Neuron (in vitro differentiated cells): ENCODE data around the gene SMARCA4.
"Not testable (repeated sequence)": the region's sequence is repeated elsewhere in the genome, so short reads cannot be mapped to it uniquely, and the experiment has no call there.

Experiments used
- H2AFZ ChIP-seq: one replicate; pipeline ENCODE4 v1.6.1; 2013; ENCODE audit warnings: low read depth, mild to moderate bottlenecking, inconsistent platforms, low read length, moderate library complexity
- H3K27me3 ChIP-seq: one replicate; pipeline ENCODE4 v1.6.1; 2013; ENCODE audit warnings: low read length; ENCODE audit not compliant: insufficient read depth
- H3K36me3 ChIP-seq: one replicate; pipeline ENCODE4 v1.6.1; 2013; ENCODE audit warnings: low read length; ENCODE audit not compliant: insufficient read depth
- H3K4me1 ChIP-seq: one replicate; pipeline ENCODE4 v1.6.1; 2013; ENCODE audit warnings: low read length; ENCODE audit not compliant: insufficient read depth
- H3K4me3 ChIP-seq: 2 replicates; pipeline ENCODE4 v1.5.1; 2013; ENCODE audit warnings: mild to moderate bottlenecking, low read length, moderate library complexity
- H3K9me3 ChIP-seq: one replicate; pipeline ENCODE4 v1.6.1; 2013; ENCODE audit warnings: low read length

SMARCA4 gene

DNA sequence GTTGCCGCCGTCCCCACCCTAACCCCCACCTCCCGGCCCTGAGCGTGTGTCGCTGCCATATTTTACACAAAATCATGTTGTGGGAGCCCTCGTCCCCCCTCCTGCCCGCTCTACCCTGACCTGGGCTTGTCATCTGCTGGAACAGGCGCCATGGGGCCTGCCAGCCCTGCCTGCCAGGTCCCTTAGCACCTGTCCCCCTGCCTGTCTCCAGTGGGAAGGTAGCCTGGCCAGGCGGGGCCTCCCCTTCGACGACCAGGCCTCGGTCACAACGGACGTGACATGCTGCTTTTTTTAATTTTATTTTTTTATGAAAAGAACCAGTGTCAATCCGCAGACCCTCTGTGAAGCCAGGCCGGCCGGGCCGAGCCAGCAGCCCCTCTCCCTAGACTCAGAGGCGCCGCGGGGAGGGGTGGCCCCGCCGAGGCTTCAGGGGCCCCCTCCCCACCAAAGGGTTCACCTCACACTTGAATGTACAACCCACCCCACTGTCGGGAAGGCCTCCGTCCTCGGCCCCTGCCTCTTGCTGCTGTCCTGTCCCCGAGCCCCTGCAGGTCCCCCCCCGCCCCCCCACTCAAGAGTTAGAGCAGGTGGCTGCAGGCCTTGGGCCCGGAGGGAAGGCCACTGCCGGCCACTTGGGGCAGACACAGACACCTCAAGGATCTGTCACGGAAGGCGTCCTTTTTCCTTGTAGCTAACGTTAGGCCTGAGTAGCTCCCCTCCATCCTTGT lies 38.8 kb upstream of the SMARCA4 start:
- H3K4me3 ChIP-seq: no peak overlapping the region
- H3K9me3 ChIP-seq: no peaks in the 10 kb centered on the region
- no peaks in the 10 kb centered on the region for H3K27me3 ChIP-seq
- H3K4me1 ChIP-seq: no peaks in the 10 kb centered on the region
- H2AFZ ChIP-seq: no peak overlapping the region
- H3K36me3 ChIP-seq: peaks cover 40% of the 10 kb centered on the region

DNA sequence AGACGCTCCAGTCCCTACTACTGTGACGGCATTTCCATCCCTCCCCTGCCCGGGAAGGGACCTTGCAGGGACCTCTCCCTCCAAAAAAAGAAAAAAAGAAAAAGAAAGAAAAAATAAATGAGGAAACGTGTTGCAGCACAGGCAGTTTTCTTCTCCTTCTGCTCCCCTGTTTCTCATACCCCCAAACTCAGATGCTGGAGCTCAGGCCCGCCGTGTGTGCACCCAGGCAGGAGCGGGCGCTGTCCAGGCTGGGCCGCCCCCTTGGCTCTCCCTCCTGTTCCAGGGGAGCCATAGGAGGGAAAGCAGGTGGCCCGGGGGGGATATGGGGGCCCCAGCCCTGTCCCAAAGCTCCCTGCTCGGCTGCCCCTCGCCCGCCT lies 38.2 kb upstream of the SMARCA4 start:
- no peak overlapping the region for H2AFZ ChIP-seq
- no peaks in the 10 kb centered on the region for H3K9me3 ChIP-seq
- peaks cover 3% of the 10 kb centered on the region for H3K4me1 ChIP-seq
- H3K36me3 ChIP-seq: peaks cover 43% of the 10 kb centered on the region
- no peak overlapping the region for H3K4me3 ChIP-seq
- H3K27me3 ChIP-seq: no peaks in the 10 kb centered on the region

DNA sequence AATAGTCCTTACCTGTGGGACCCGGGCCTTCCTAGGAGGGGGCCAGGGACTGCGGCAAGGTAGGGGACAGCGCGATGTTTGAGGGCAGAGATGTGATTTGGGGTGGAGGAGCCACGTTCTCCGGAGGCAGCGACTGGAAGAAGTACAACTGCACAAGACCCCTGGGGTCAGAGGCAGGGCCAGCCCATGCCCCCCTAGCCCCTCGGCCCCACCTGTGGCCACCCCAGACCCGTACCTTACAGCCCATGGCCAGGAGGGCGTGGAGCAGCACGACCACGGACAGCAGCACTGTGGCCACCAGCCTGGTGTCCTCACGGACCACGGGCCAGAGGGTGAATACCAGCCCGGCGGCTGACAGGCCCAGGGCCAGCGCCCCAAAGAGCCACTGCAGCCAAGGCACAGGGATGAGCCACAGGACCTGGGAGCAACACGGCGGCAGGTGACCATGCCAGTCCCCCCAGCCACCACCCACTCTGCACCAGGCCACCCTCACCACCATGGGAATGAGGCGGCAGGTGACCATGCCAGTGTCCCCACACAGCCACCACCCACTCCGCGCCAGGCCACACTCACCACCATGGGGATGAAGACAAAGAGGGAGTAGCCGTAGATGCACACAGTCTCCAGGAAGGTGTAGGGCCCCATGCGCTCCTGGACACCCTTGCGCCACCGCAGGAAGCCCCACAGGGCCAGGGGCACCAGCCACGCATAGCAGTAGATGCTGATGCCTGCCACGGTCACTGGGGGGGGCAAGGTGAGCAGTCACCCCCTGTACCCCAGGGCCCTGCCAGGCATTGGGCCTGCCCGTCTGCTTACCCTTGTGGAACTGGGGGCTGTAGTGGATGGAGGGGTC lies 37.3 kb upstream of the SMARCA4 start:
- H3K36me3 ChIP-seq: peaks cover 43% of the 10 kb centered on the region
- H3K9me3 ChIP-seq: no peaks in the 10 kb centered on the region
- H2AFZ ChIP-seq: no peak overlapping the region
- peaks cover 7% of the 10 kb centered on the region for H3K4me1 ChIP-seq
- H3K27me3 ChIP-seq: no peaks in the 10 kb centered on the region
- H3K4me3 ChIP-seq: no peak overlapping the region

DNA sequence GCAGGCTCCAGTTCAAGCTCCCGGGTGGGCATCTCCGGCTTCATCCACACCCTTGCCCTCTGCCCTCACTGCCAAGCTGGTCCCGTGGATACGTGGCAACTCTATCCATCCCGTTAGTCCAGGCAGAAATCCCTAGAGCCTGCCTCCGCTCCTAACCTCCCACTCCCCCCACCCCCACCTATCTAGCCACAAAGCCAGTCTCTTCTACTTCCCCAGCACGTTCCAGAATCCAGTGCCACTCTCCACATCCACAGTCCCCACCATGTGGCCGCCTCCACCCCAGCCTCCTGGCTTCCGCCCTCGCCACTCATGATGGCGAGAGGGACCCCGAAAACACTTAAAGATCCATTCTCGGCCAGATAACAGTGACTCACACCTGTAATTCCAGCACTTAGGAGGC lies 36.2 kb upstream of the SMARCA4 start:
- Histone ChIP-seq H3K4me1 (peaks cover 11% of the 10 kb centered on the region), H3K36me3 (peaks cover 37% of the 10 kb centered on the region), H3K27me3 (no peaks in the 10 kb centered on the region), H3K9me3 (no peaks in the 10 kb centered on the region), H2AFZ (no peak overlapping the region), H3K4me3 (no peak overlapping the region)

DNA sequence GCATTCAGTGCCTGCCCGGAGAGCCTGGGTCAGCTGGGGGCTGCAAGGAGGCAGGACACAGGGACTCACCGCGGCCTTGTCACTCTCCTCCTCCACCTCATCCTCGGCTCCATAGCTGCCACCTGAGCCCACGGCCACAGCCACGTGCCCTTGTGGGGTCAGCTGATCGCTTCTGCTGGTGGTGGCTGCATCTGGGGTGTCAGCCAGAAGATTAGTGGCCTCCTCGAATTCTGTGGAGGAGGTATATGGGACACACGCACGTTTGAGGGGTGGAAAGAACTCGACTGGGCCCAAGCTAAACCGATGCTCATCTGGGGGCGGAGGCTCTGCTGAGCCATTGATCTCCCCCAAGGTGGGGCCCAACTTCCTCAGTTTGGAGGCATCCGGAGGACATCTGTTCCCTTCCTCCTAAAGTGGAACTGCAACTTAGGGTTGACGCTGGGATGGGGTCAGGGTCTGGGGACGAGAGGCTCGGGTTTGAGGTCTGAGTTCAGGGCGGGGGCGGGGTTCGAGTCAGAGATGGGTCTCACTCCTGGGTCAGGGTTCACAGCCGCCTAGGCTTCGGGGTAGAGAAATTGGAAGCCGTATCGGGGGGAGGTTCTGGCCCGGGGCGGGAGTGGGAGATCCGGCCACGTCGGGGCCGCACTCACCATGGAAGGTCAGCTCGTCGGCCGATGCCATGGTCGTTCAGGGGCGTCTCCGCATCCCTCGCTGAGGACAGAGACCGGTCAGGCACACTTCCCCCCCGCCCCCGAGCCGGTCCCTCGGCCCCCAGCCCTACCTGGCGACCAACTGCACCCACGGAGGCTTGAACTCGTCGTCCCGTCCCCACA lies 32.9 kb upstream of the SMARCA4 start:
- Histone ChIP-seq H3K9me3 (no peaks in the 10 kb centered on the region), H3K4me3 (peak overlapping the region; percentile 68), H3K27me3 (no peaks in the 10 kb centered on the region), H2AFZ (peak overlapping the region; percentile 60), H3K36me3 (peaks cover 25% of the 10 kb centered on the region), H3K4me1 (peaks cover 17% of the 10 kb centered on the region)

DNA sequence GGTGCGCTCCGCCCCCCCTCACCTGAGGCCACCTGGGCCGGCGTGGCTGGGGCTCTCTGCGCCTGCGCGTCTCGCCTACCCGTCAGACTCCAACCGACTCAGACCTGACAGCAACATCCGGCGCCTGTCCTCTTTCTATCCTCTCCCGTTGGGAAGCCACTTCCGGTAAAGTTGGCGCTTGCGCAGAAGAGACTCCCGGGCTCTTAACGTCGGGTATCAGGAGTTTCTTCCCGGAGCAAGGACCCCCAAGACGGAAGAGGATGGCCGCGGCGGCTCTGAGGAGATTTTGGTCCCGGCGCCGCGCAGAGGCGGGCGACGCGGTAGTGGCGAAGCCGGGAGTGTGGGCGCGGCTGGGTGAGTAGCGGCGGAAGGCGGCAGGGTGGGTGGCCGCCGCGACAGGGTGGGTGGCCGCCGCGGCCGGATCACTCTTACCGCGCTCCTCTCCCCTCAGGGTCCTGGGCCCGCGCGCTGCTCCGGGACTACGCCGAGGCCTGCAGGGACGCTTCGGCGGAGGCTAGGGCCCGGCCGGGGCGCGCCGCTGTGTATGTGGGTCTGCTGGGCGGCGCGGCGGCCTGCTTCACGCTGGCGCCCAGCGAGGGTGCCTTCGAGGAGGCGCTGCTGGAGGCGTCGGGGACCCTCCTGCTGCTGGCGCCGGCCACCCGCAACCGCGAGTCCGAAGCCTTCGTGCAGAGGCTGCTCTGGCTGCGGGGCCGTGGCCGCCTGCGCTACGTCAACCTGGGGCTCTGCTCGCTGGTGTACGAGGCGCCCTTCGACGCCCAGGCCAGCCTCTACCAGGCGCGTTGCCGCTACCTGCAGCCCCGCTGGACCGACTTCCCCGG lies 32.0 kb upstream of the SMARCA4 start, which contains the start of the genes TIMM29 and YIPF2:
Gene TIMM29 (plus strand): TSS at position 249 of the 839 bp plus-strand sequence. CDS start 12 bp downstream, at position 261.
Gene YIPF2 (minus strand): TSS at position 77 of the 839 bp plus-strand sequence. CDS start 229 bp downstream, outside the sequence.
- Histone ChIP-seq H3K36me3 (peaks cover 23% of the 10 kb centered on the region), H3K4me1 (peaks cover 17% of the 10 kb centered on the region), H3K27me3 (no peaks in the 10 kb centered on the region), H3K9me3 (no peaks in the 10 kb centered on the region), H2AFZ (peak within 1 kb of the TSS; percentile 60), H3K4me3 (peak within 1 kb of the TSS; percentile 68)

DNA sequence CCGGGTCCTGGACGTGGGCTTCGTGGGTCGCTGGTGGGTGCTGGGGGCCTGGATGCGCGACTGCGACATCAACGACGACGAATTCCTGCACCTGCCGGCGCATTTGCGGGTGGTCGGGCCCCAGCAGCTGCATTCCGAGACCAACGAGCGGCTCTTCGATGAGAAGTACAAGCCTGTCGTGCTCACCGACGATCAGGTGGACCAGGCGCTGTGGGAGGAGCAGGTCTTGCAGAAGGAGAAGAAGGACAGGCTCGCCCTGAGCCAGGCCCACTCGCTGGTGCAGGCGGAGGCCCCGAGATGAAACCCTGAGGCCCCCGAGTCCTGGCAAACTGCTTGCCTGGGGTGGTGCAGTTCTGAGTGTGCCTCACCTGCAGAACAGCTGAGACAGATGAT lies 31.4 kb upstream of the SMARCA4 start:
- Histone ChIP-seq H3K4me3 (peak overlapping the region; percentile 68), H3K9me3 (no peaks in the 10 kb centered on the region)

DNA sequence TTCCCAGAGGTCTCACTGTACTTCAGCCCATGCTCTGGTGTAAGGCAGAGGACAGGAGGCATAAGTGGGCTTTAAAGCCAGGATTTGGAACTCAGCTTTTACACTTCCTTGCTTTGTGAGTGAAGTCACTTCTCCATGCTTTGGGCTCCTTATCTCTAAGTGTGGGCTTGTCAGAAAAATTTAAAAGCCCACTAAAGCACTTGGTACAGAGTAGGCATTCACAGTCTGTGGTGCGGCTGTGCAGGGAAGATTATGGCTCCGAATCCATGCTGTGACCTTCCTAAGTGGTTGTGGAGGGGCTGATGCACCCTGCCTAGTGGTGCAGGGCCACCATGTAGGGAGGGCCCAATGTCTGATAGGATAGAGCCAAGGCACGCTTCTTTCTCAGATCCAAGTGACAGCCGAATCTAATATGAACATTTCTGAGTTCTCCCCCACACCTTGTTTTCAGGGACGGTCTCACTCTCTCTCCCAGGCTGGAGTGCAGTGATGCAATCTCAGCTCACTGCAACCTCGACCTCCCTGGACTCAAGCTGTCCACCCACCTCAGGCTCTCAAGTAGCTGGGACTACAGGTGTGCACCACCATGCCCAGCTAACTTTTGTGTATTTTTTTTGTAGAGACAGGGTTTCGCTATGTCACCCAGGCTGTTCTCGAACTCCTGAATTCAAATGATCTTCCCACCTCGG lies 25.3 kb upstream of the SMARCA4 start:
- H3K4me3 ChIP-seq: no peak overlapping the region
- H3K27me3 ChIP-seq: no peaks in the 10 kb centered on the region
- H3K9me3 ChIP-seq: no peaks in the 10 kb centered on the region
- peaks cover 13% of the 10 kb centered on the region for H3K36me3 ChIP-seq
- peaks cover 4% of the 10 kb centered on the region for H3K4me1 ChIP-seq
- H2AFZ ChIP-seq: no peak overlapping the region

More for the DNA sequence above, 31.4 kb upstream of the SMARCA4 start:
- H3K4me1 ChIP-seq: peaks cover 17% of the 10 kb centered on the region
- no peak overlapping the region for H2AFZ ChIP-seq
- H3K36me3 ChIP-seq: peaks cover 20% of the 10 kb centered on the region
- H3K27me3 ChIP-seq: no peaks in the 10 kb centered on the region

DNA sequence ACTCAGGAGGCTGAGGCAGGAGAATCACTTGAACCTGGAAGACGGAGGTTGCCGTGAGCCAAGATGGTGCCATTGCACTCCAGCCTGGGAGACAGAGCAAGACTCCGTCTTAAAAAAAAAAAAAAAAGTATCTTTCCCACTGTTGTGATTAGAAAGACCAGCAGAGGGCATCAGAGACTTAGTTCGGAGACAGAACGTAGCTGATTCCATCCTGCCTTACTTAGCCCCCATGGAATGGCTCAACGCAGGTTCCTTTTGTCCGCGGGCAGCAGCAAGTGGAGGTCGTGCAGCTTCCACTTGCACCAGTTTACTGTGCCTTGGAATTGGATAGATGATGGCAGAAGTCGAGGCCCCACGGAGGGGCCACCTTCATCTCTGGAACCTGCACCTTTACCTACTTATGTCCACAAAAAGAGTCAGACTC lies 24.2 kb upstream of the SMARCA4 start:
- peaks cover 9% of the 10 kb centered on the region for H3K36me3 ChIP-seq
- H2AFZ ChIP-seq: peak overlapping the region; percentile 84
- H3K4me1 ChIP-seq: peaks cover 4% of the 10 kb centered on the region
- no peak overlapping the region for H3K4me3 ChIP-seq
- H3K27me3 ChIP-seq: no peaks in the 10 kb centered on the region
- H3K9me3 ChIP-seq: no peaks in the 10 kb centered on the region

DNA sequence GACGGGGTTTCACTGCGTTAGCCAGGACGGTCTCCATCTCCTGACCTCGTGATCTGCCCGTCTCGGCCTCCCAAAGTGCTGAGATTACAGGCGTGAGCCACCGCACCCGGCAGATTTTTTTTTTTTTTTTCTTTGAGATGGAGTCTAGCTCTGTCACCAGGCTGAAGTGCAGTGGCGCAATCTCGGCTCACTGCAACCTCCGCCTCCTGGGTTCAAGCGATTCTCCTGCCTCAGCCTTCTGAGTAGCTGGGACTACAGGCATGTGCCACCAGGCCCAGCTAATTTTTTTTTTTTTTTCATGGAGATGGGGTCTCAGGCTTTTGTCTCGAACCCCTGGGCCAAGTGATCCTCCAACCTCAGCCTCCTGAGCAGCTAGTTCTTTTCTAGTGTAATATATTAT lies 19.2 kb upstream of the SMARCA4 start:
- H2AFZ ChIP-seq, H3K9me3 ChIP-seq, H3K4me3 ChIP-seq, H3K4me1 ChIP-seq, H3K36me3 ChIP-seq, H3K27me3 ChIP-seq: not testable (repeated sequence)

DNA sequence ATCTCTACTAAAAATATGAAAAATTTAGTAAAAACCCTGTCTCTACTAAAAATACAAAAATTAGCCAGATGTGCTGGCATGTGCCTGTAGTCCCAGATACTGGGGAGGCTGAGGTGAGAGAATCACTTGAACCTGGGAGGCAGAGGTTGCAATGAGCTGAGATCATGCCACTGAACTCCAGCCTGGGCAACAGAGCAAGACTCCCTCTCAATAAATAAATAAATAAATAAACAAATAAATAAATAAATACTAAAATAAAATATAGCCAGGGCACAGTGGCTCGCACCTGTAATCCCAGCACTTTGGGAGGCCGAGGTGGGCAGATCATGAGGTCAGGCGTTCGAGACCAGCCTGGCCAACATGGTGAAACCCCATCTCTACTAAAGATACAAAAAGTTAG lies 17.4 kb upstream of the SMARCA4 start:
- not testable (repeated sequence) for H3K36me3 ChIP-seq, H3K9me3 ChIP-seq, H3K4me3 ChIP-seq, H3K4me1 ChIP-seq, H3K27me3 ChIP-seq, H2AFZ ChIP-seq

DNA sequence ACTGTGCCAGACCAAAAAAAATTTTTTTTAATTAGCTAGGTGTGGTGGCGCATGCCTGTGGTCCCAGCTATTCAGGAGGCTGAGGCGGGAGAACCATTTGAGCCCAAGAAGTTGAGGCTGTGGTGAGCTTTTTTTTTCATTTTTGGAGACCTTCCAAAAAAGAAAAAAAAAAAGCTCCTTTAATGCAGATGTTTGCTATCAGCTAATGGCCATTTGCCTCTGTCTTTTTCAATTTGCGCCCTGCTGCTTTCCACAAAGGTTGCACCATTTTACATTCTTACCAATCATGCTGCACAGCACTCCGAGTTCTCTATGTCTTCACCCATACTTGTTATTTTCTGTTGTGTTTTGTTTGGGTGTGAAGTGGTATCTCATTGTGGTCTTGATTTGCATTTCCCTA lies 15.6 kb upstream of the SMARCA4 start:
- no peaks in the 10 kb centered on the region for H3K9me3 ChIP-seq
- no peaks in the 10 kb centered on the region for H3K4me1 ChIP-seq
- no peaks in the 10 kb centered on the region for H3K27me3 ChIP-seq
- no peak overlapping the region for H2AFZ ChIP-seq
- no peaks in the 10 kb centered on the region for H3K36me3 ChIP-seq
- H3K4me3 ChIP-seq: no peak overlapping the region
